GM11168 (cell line): Measurements from ENCODE around the gene GAB4.
"Not testable (repeated sequence)": the region's sequence is repeated elsewhere in the genome, so short reads cannot be mapped to it uniquely, and the experiment has no call there.

ENCODE experiments used
- in situ Hi-C: fragments of 300-500 bp; cut with MboI; formaldehyde crosslinking; loops from one replicate; pipeline ENCODE4 v1.12.0; 2022; ENCODE audit warnings: low sequenced_read_pairs; ENCODE audit not compliant: unreplicated experiment

GAB4 gene

GRCh38 chr22:16922076-16922475 is 85.9 kb downstream of the GAB4 start:
- in situ Hi-C loops = no loop called here

- in situ Hi-C loops = no loop called here
Observed at GRCh38 chr22:16917144-16918003, 90.6 kb downstream of the GAB4 start.

GRCh38 chr22:16915701-16916100 is 92.3 kb downstream of the GAB4 start:
- in situ Hi-C loops = no loop called here

- in situ Hi-C loops = not testable (repeated sequence)
Observed at GRCh38 chr22:16914911-16915310, 93.1 kb downstream of the GAB4 start.

DNA sequence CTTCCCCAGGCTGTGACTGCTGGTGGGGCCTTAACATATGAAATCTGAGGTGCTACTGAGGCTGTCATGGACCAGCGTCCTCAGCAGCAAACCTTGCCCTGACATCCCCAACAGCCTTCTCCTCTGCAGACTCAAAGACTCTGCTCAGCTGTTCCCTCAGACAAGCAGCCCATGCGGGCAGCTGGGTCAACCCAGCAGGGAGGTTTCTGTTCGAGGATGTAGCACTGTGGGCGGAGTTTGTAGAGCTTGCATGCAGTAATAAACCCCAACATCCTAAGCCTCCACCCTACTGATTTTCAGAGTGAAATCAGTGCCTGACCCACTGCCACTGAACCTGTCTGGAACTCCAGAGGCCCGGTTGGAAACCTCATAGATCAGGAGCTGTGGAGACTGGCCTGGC is 94.0 kb downstream of the GAB4 start:
- in situ Hi-C loops = no loop called here

DNA sequence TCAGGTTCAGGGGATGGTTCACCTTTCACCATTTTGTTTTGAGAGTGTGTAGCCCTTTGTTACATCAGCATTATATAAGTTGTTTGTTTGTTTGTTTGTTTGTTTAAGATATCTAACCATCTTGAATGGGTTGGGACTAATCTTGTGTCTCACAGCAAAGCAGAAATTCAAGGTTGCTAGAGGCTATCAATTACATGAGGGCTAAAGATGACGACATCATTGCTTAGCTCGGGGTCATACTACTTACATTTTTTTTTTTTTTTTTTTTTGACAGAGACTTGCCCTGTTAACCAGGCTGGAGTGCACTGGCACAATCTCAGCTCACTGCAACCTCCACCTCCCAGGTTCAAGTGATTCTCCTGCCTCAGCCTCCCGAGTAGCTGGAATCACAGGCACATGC is 95.7 kb downstream of the GAB4 start:
- in situ Hi-C loops = no loop called here
